Brain microvascular endothelial cell (primary cell): ENCODE measurements around the gene EIF4E.

Source experiments
- DNase-seq: peaks from one replicate; pipeline ENCODE4 v3.0.0-alpha.2; 2020
- H3K27ac ChIP-seq: fragments of 250-450 bp; sonication (Bioruptor Pico); 2 replicates; pipeline ENCODE4 v1.5.1; 2020; ENCODE audit warnings: mild to moderate bottlenecking, moderate library complexity
- H3K27me3 ChIP-seq: fragments of 250-450 bp; sonication (Bioruptor Pico); replicated peaks from 2 replicates; pipeline ENCODE4 v1.5.1; 2020; ENCODE audit warnings: mild to moderate bottlenecking
- H3K36me3 ChIP-seq: fragments of 250-450 bp; sonication (Bioruptor Pico); replicated peaks from 2 replicates; pipeline ENCODE4 v1.5.1; 2020; ENCODE audit warnings: mild to moderate bottlenecking
- H3K4me3 ChIP-seq: 2 replicates; pipeline ENCODE4 v1.5.1; 2011; ENCODE audit warnings: low read depth, mild to moderate bottlenecking, control low read depth, low read length, moderate library complexity
- CTCF ChIP-seq: IDR thresholded peaks from 2 replicates; pipeline ENCODE4 v1.5.1; 2011; ENCODE audit warnings: low read depth, mild to moderate bottlenecking, moderate library complexity, low read length, control low read depth, inconsistent platforms; ENCODE audit errors: missing control alignments
- in situ Hi-C: cut with HindIII; loops from 2 replicates; pipeline ENCODE4 v1.10.0; 2017; ENCODE audit warnings: low sequenced_read_pairs, low pct_ligation_motif_present

EIF4E gene

GRCh38 chr4:98966926-98967325 lies 38.0 kb upstream of the EIF4E start:
- Histone ChIP-seq H3K27me3 (no peaks in the 10 kb centered on the region), H3K36me3 (no peaks in the 10 kb centered on the region), H3K27ac (no peak overlapping the region), H3K4me3 (no peak overlapping the region)
- in situ Hi-C loops = no loop called here
- no peak for TF ChIP-seq CTCF
- DNase-seq = no peak

- no peak overlapping the region for H3K27ac ChIP-seq
- H3K27me3 ChIP-seq = no peaks in the 10 kb centered on the region
- no peak for DNase-seq
- no peak for TF ChIP-seq CTCF
- in situ Hi-C loops = no loop called here
- no peaks in the 10 kb centered on the region for H3K36me3 ChIP-seq
- no peak overlapping the region for H3K4me3 ChIP-seq
Measured at GRCh38 chr4:98963538-98964433, 34.9 kb upstream of the EIF4E start.

GRCh38 chr4:98961770-98962169 lies 32.8 kb upstream of the EIF4E start:
- in situ Hi-C loops = no loop called here
- Histone ChIP-seq H3K36me3 (no peaks in the 10 kb centered on the region), H3K27me3 (no peaks in the 10 kb centered on the region), H3K27ac (no peak overlapping the region), H3K4me3 (no peak overlapping the region)
- TF ChIP-seq CTCF = no peak
- DNase-seq = no peak

DNA sequence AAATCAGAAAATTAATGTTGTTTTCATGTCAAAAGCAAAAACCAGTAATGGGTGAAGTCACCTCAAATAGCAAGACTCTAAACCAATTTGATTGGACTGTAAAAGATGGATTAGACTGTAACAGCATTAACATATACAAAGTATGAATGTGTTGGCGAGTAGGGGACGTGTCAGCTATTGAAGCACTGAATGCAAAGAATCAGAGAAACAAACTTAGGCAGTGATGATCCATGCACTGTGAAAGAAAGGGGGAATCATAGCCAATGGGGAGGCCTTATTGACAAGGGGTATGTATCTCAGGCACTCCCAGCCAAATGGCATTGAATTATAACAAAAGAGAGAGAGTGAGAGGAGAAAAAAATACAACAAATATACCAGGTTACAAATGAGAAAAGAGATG lies 30.5 kb upstream of the EIF4E start:
- in situ Hi-C loops = no loop called here
- H3K36me3 ChIP-seq = no peaks in the 10 kb centered on the region

DNA sequence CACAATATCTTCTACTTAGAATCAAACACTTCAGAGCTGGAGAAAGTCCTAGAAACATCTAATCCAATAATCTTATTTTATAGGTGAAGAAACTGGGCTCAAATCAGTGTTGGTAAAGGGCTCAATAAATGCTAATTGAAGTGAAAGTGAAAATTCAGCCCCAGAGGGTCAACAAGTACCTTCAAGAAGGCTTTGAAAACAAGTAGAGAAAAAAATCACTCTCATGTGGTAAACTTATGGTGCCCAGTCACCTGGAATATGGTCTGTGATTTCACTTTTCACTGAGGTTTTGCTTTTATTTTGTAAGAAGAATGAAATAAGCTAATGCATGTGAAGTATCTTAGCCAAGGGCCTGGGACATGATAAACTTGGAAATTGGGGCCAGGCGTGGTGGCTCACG lies 29.1 kb upstream of the EIF4E start:
- H3K36me3 ChIP-seq = no peaks in the 10 kb centered on the region
- no peak overlapping the region for H3K4me3 ChIP-seq
- no peak overlapping the region for H3K27ac ChIP-seq
- in situ Hi-C loops = no loop called here
- no peaks in the 10 kb centered on the region for H3K27me3 ChIP-seq
- DNase-seq = no peak
- no peak for TF ChIP-seq CTCF

More for the DNA sequence above, 30.5 kb upstream of the EIF4E start:
- Histone ChIP-seq H3K27ac (no peak overlapping the region), H3K27me3 (no peaks in the 10 kb centered on the region), H3K4me3 (no peak overlapping the region)
- no peak for TF ChIP-seq CTCF
- no peak for DNase-seq

DNA sequence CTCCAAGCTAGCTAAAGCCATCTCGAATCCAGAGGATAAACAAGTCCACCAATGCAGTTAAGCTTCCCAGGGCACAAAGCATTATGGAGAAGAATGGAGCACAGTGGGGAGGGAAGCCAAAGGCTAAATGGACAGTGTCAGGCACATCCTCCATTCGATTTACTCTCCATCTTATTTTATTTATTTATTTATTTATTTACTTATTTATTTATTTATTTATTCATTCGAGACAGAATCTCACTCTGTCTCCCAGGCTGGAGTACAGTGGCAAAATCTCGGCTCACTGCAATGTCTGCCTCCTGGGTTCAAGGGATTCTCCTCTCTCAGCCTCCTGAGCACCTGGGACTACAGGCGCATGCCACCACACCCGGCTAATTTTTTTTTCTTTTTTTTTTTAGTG lies 26.3 kb upstream of the EIF4E start:
- no peak for TF ChIP-seq CTCF
- Histone ChIP-seq H3K27me3 (no peaks in the 10 kb centered on the region), H3K4me3 (no peak overlapping the region), H3K36me3 (no peaks in the 10 kb centered on the region), H3K27ac (no peak overlapping the region)
- in situ Hi-C loops = no loop called here
- no peak for DNase-seq
